SU-DHL-6 (cell line): ENCODE results near the gene MTX1.

ENCODE experiments used
- H2AFZ ChIP-seq: fragments of 200-600 bp; sonication (generic); 2 replicates; pipeline ENCODE4 v1.6.1; 2014; ENCODE audit warnings: low read depth, mild to moderate bottlenecking, moderate library complexity, mixed read lengths, antibody characterized with exemption, low read length; ENCODE audit not compliant: severe bottlenecking
- H3F3A ChIP-seq: fragments of 200-600 bp; shearing (Covaris generic); 2 replicates; pipeline ENCODE4 v1.6.0; 2016; ENCODE audit warnings: antibody characterized with exemption, mild to moderate bottlenecking; ENCODE audit not compliant: insufficient read depth
- H3K27ac ChIP-seq: fragments of 200-600 bp; sonication (generic); 2 replicates; pipeline ENCODE4 v1.5.1; 2016; ENCODE audit warnings: low read depth, mild to moderate bottlenecking, low read length, moderate library complexity, mixed read lengths
- H3K27me3 ChIP-seq: fragments of 200-600 bp; sonication (generic), shearing (Covaris generic); 2 replicates; pipeline ENCODE4 v1.6.0; 2014; ENCODE audit warnings: mild to moderate bottlenecking, low read length
- H3K36me3 ChIP-seq: fragments of 200-600 bp; sonication (generic); 2 replicates; pipeline ENCODE4 v1.6.1; 2014; ENCODE audit warnings: mild to moderate bottlenecking, low read length, mixed read lengths
- H3K4me2 ChIP-seq: fragments of 300-600, 200-600 bp; shearing (Covaris generic), sonication (generic); 2 replicates; pipeline ENCODE4 v1.6.0; 2014; ENCODE audit warnings: low read length, low read depth, mild to moderate bottlenecking; ENCODE audit not compliant: poor library complexity, severe bottlenecking
- H3K4me3 ChIP-seq: fragments of 200-600 bp; sonication (generic); 2 replicates; pipeline ENCODE4 v1.5.1; 2014; ENCODE audit warnings: antibody characterized with exemption, low read length, mild to moderate bottlenecking, mixed read lengths; ENCODE audit not compliant: insufficient read depth, poor library complexity, severe bottlenecking
- H3K79me2 ChIP-seq: fragments of 200-600 bp; sonication (generic); 2 replicates; pipeline ENCODE4 v1.6.1; 2014; ENCODE audit warnings: mild to moderate bottlenecking, low read length, moderate library complexity; ENCODE audit not compliant: insufficient read depth
- H3K9ac ChIP-seq: fragments of 200-600 bp; sonication (generic); 2 replicates; pipeline ENCODE4 v1.7.0; 2014; ENCODE audit warnings: mild to moderate bottlenecking, low read length
- H3K9me2 ChIP-seq: fragments of 200-600 bp; sonication (generic); replicated peaks from 2 replicates; pipeline ENCODE4 v1.6.1; 2014; ENCODE audit warnings: low read length; ENCODE audit not compliant: insufficient read depth
- H3K9me3 ChIP-seq: fragments of 200-600 bp; sonication (generic); 2 replicates; pipeline ENCODE4 v1.6.1; 2014; ENCODE audit warnings: low read length, mixed read lengths; ENCODE audit not compliant: insufficient read depth
- H4K20me1 ChIP-seq: fragments of 200-600 bp; sonication (generic); 2 replicates; pipeline ENCODE4 v1.6.1; 2014; ENCODE audit warnings: low read depth, mild to moderate bottlenecking, antibody characterized with exemption, low read length, moderate library complexity, mixed read lengths
- EZH2phosphoT487 ChIP-seq: fragments of 200-600 bp; sonication (generic), shearing (Covaris generic); conservative IDR thresholded peaks from 2 replicates; pipeline ENCODE4 v1.6.1; 2018; ENCODE audit warnings: mild to moderate bottlenecking, antibody characterized with exemption, low read length, moderate library complexity, mixed read lengths
- TF ChIP-seq, protein P1 (sequence below): fragments of 200-600 bp; sonication (generic); IDR thresholded peaks from one replicate; pipeline ENCODE4 v1.5.1; 2017; ENCODE audit warnings: antibody characterized with exemption, mild to moderate bottlenecking, low read length, moderate library complexity; ENCODE audit not compliant: insufficient read depth, poor library complexity, severe bottlenecking

Gene MTX1

GRCh38 chr1:155197901-155198546 lies 10.5 kb upstream of the MTX1 start:
- no peak overlapping the region for H3K4me3 ChIP-seq
- no peaks in the 10 kb centered on the region for H3F3A ChIP-seq
- H3K9me2 ChIP-seq = no peaks in the 10 kb centered on the region
- no peak for TF ChIP-seq EZH2phosphoT487
- TF ChIP-seq, protein P1, sequence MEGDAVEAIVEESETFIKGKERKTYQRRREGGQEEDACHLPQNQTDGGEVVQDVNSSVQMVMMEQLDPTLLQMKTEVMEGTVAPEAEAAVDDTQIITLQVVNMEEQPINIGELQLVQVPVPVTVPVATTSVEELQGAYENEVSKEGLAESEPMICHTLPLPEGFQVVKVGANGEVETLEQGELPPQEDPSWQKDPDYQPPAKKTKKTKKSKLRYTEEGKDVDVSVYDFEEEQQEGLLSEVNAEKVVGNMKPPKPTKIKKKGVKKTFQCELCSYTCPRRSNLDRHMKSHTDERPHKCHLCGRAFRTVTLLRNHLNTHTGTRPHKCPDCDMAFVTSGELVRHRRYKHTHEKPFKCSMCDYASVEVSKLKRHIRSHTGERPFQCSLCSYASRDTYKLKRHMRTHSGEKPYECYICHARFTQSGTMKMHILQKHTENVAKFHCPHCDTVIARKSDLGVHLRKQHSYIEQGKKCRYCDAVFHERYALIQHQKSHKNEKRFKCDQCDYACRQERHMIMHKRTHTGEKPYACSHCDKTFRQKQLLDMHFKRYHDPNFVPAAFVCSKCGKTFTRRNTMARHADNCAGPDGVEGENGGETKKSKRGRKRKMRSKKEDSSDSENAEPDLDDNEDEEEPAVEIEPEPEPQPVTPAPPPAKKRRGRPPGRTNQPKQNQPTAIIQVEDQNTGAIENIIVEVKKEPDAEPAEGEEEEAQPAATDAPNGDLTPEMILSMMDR = no peak
- H3K27me3 ChIP-seq = no peaks in the 10 kb centered on the region
- no peak overlapping the region for H3K9ac ChIP-seq
- no peak overlapping the region for H3K27ac ChIP-seq
- no peaks in the 10 kb centered on the region for H3K36me3 ChIP-seq
- H3K79me2 ChIP-seq = no peaks in the 10 kb centered on the region
- no peaks in the 10 kb centered on the region for H4K20me1 ChIP-seq
- no peaks in the 10 kb centered on the region for H3K9me3 ChIP-seq
- H2AFZ ChIP-seq = no peak overlapping the region
- H3K4me2 ChIP-seq = no peak overlapping the region

- H3K9ac ChIP-seq = no peak overlapping the region
- H3K27me3 ChIP-seq = no peaks in the 10 kb centered on the region
- H3F3A ChIP-seq = no peaks in the 10 kb centered on the region
- H3K79me2 ChIP-seq = no peaks in the 10 kb centered on the region
- no peak overlapping the region for H3K4me3 ChIP-seq
- no peaks in the 10 kb centered on the region for H4K20me1 ChIP-seq
- no peaks in the 10 kb centered on the region for H3K9me2 ChIP-seq
- no peak overlapping the region for H3K4me2 ChIP-seq
- H2AFZ ChIP-seq = no peak overlapping the region
- H3K36me3 ChIP-seq = no peaks in the 10 kb centered on the region
- H3K27ac ChIP-seq = no peak overlapping the region
- no peaks in the 10 kb centered on the region for H3K9me3 ChIP-seq
- no peak for TF ChIP-seq EZH2phosphoT487
- TF ChIP-seq, protein P1 = no peak
Observed at GRCh38 chr1:155198547-155198906, 10.0 kb upstream of the MTX1 start.

- no peaks in the 10 kb centered on the region for H3K9me2 ChIP-seq
- no peak overlapping the region for H2AFZ ChIP-seq
- H3F3A ChIP-seq = no peaks in the 10 kb centered on the region
- no peaks in the 10 kb centered on the region for H3K9me3 ChIP-seq
- no peak overlapping the region for H3K27ac ChIP-seq
- no peaks in the 10 kb centered on the region for H3K36me3 ChIP-seq
- H3K4me3 ChIP-seq = no peak overlapping the region
- TF ChIP-seq, protein P1 = no peak
- TF ChIP-seq EZH2phosphoT487 = no peak
- H3K79me2 ChIP-seq = no peaks in the 10 kb centered on the region
- no peaks in the 10 kb centered on the region for H3K27me3 ChIP-seq
- no peaks in the 10 kb centered on the region for H4K20me1 ChIP-seq
- no peak overlapping the region for H3K4me2 ChIP-seq
- no peak overlapping the region for H3K9ac ChIP-seq
Observed at GRCh38 chr1:155199792-155200191, 8.7 kb upstream of the MTX1 start.
